ENCODE results near the gene TCF12. TPM values are rescaled to one million over a fixed set of nuclear protein-coding genes. Genes with fewer than 3 reads are reported as not detected.

Gene TCF12
- total and polyA plus RNA-seq, 2 of the 8 experiments (the other 6 are each of a cell fraction or from before 2014, with no cell fraction given): 85.8 to 101 TPM

GRCh38 chr15:57339321-57339720 lies 420.9 kb downstream of the TCF12 start:
- Histone ChIP-seq H3K9me3 (ENCODE audit: insufficient read depth in 2 of 2, low read depth in 1 of 2, low read length in 1 of 2) (no peaks in the 10 kb centered on the region), H3K18ac (ENCODE audit: extremely low read depth, low read length) (no peak overlapping the region), H4K8ac (ENCODE audit: extremely low read depth, insufficient read depth, low read length) (no peak overlapping the region), H3K4me2 (ENCODE audit: insufficient read depth in 1 of 2, low read depth in 2 of 2, low read length in 2 of 2) (no peak overlapping the region), H2AK5ac (ENCODE audit: low read depth, low read length) (no peak overlapping the region), H2BK120ac (replicated peaks; ENCODE audit: low read depth, low read length) (no peak overlapping the region), H3K27ac (ENCODE audit: low read depth, low read length) (no peak overlapping the region), H3K23ac (ENCODE audit: insufficient read length) (no peak overlapping the region), H2BK20ac (ENCODE audit: low read length) (no peak overlapping the region), H2BK5ac (ENCODE audit: low read depth, low read length) (no peak overlapping the region), H3K27me3 (replicated peaks in 1 of 4; ENCODE audit: control insufficient read depth in 3 of 4, extremely low read depth in 1 of 4, insufficient read depth in 3 of 4, low read length in 3 of 4) (no peaks in the 10 kb centered on the region), H4K5ac (ENCODE audit: insufficient read length, low read depth, low read length) (no peak overlapping the region), H3K36me3 (ENCODE audit: control insufficient read depth in 2 of 4, insufficient read depth in 4 of 4, low read length in 3 of 4) (no peaks in the 10 kb centered on the region), H4K91ac (replicated peaks; ENCODE audit: insufficient read length, low read length) (no peak overlapping the region), H3K4me1 (replicated peaks in 1 of 4; ENCODE audit: control insufficient read depth in 3 of 4, insufficient read depth in 4 of 4, low read length in 3 of 4) (peaks cover 0 to 4% (median under 1%) of the 10 kb centered on the region in 4 experiments; a peak in 2 of 7 replicates), H4K20me1 (replicated peaks in 1 of 2; ENCODE audit: control insufficient read depth in 1 of 2, insufficient read depth in 2 of 2, low read length in 2 of 2) (no peaks in the 10 kb centered on the region), H2BK12ac (ENCODE audit: low read depth, low read length) (no peak overlapping the region), H3K79me1 (ENCODE audit: low read depth, low read length) (no peaks in the 10 kb centered on the region), H2BK15ac (ENCODE audit: low read length) (no peak overlapping the region), H3K79me2 (ENCODE audit: control insufficient read depth in 1 of 2, insufficient read depth in 2 of 2, low read length in 2 of 2) (no peaks in the 10 kb centered on the region), H3K23me2 (ENCODE audit: low read depth, low read length) (no peaks in the 10 kb centered on the region), H3K9ac (replicated peaks in 1 of 4; ENCODE audit: extremely low read depth in 1 of 4, low read depth in 3 of 4, low read length in 3 of 4) (no peak overlapping the region), H3K4ac (replicated peaks; ENCODE audit: insufficient read length, low read depth, low read length) (no peak overlapping the region), H3K56ac (replicated peaks; ENCODE audit: insufficient read length, low read depth, low read length) (no peak overlapping the region), H2AFZ (ENCODE audit: low read length) (no peak overlapping the region), H3K14ac (ENCODE audit: insufficient read length) (no peak overlapping the region), H3K4me3 (ENCODE audit: extremely low read depth in 1 of 4, insufficient read depth in 2 of 4, low read depth in 3 of 4, low read length in 4 of 4) (no peak overlapping the region)
- WGBS, 2 experiments (ENCODE audit: extremely low coverage in 1 of 2, insufficient coverage in 1 of 2, insufficient read length in 1 of 2, insufficient replicate concordance in 2 of 2, low coverage in 1 of 2, low lambda C conversion rate in 2 of 2, missing lambda C conversion rate in 1 of 2): 91% methylated on average over 5 of the region's 5 CpGs; no CpG with 5 or more reads in 1 of the 2 experiments
- ChIA-PET CTCF (ENCODE audit: partially characterized antibody) (interaction anchor here (0.8 to 14.4 kb wide), 22 partner anchors 10 to 317 kb away, joined by 3 to 302 read pairs (median 12); partner anchors contain the start of gene CGNL1), POLR2A (ENCODE audit: partially characterized antibody) (interaction anchor here (0.8 to 1.1 kb wide), 2 partner anchors 16 to 47 kb away, joined by 3 read pairs; no protein-coding TSS in a partner anchor)
- DNase-seq (ENCODE audit: low read depth in 1 of 2, low spot score in 2 of 2) (no peak), FAIRE-seq (no peak)
- TF ChIP-seq BCL11A (IDR thresholded peaks at IDR 0.05; ENCODE audit: low read depth in 2 of 2, low read length in 2 of 2) (no peak), SUZ12 (IDR thresholded peaks at IDR 0.05; ENCODE audit: low read length) (no peak), TCF12 (IDR thresholded peaks at IDR 0.05; ENCODE audit: low read depth, low read length) (no peak), ATF2 (IDR thresholded peaks at IDR 0.05; ENCODE audit: low read length) (no peak), ASH2L (IDR thresholded peaks at IDR 0.05; ENCODE audit: low read length) (no peak), MAFK (IDR thresholded peaks at IDR 0.05; ENCODE audit: low read depth, low read length) (no peak), SP1 (IDR thresholded peaks at IDR 0.05; ENCODE audit: low read depth, low read length) (no peak), MAX (IDR thresholded peaks at IDR 0.05) (no peak)
